GM12864 (cell line): Measurements from ENCODE around the gene STRIT1.

Experiments
- DNase-seq: peaks from one replicate; pipeline ENCODE4 v3.0.0-alpha.2; 2011; ENCODE audit warnings: low read depth
- H3K4me3 ChIP-seq: 2 replicates; pipeline ENCODE4 v1.5.1; 2011; ENCODE audit warnings: mild to moderate bottlenecking, low read depth, low read length, control low read depth
- TF ChIP-seq, protein P1 (sequence below): IDR thresholded peaks from 2 replicates; pipeline ENCODE4 v1.5.1; 2011; ENCODE audit warnings: low read depth, mild to moderate bottlenecking, moderate library complexity, low read length, control low read depth, inconsistent platforms; ENCODE audit errors: missing control alignments

Gene STRIT1

GRCh38 chr3:155304394-155304793 lies 10.9 kb upstream of the STRIT1 start:
- TF ChIP-seq, protein P1, sequence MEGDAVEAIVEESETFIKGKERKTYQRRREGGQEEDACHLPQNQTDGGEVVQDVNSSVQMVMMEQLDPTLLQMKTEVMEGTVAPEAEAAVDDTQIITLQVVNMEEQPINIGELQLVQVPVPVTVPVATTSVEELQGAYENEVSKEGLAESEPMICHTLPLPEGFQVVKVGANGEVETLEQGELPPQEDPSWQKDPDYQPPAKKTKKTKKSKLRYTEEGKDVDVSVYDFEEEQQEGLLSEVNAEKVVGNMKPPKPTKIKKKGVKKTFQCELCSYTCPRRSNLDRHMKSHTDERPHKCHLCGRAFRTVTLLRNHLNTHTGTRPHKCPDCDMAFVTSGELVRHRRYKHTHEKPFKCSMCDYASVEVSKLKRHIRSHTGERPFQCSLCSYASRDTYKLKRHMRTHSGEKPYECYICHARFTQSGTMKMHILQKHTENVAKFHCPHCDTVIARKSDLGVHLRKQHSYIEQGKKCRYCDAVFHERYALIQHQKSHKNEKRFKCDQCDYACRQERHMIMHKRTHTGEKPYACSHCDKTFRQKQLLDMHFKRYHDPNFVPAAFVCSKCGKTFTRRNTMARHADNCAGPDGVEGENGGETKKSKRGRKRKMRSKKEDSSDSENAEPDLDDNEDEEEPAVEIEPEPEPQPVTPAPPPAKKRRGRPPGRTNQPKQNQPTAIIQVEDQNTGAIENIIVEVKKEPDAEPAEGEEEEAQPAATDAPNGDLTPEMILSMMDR: no peak
- no peak overlapping the region for H3K4me3 ChIP-seq
- DNase-seq: no peak

GRCh38 chr3:155303540-155304097 lies 10.1 kb upstream of the STRIT1 start:
- no peak for DNase-seq
- TF ChIP-seq, protein P1: no peak
- H3K4me3 ChIP-seq: no peak overlapping the region

GRCh38 chr3:155302891-155303290 lies 9.4 kb upstream of the STRIT1 start:
- no peak for DNase-seq
- TF ChIP-seq, protein P1: no peak
- H3K4me3 ChIP-seq: no peak overlapping the region

DNA sequence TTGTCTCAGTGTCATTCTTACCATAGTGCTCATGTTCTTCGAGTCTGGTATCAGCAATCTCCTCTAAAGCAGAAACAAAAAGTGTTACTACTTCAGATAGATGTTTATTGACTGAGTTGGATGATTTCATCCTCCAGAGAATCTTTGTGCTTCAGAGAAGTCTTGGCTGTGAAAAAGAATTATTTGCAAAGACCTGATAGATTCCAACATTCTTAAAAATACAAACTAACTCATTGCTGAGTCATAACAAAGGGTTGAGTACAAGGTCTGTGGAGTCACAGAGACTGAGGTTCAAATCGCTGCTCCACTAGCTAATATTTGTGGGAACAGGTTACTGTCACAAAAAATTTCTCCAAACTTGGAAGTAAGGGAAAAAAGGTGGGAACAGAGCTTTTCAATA lies 9.0 kb upstream of the STRIT1 start:
- TF ChIP-seq, protein P1: no peak
- DNase-seq: no peak

GRCh38 chr3:155297100-155297499 lies 3.6 kb upstream of the STRIT1 start:
- no peak overlapping the region for H3K4me3 ChIP-seq
- no peak for DNase-seq
- TF ChIP-seq, protein P1: no peak

More for the DNA sequence above, 9.0 kb upstream of the STRIT1 start:
- H3K4me3 ChIP-seq: no peak overlapping the region

GRCh38 chr3:155296413-155296812 lies 2.9 kb upstream of the STRIT1 start:
- no peak overlapping the region for H3K4me3 ChIP-seq
- no peak for DNase-seq
- TF ChIP-seq, protein P1: no peak

DNA sequence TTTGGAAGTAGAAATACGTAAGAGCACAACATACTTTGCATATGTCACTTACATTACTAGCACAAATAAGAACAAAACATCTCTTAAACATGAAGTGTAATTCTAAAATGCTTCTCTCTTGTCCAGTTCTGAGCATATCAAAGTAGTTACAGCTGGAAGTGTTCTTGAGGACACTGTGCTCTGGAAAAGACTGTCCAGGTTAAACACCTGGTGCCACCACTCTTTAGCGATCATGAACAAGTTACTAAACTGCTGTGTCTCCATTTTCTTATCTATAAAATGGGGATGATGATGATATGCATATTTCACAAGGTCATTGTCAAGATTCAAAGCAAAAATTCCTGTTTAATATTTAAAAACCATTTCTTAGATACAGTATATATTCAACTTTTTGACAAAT lies 790 bp downstream of the STRIT1 start:
- H3K4me3 ChIP-seq: no peak overlapping the region
- DNase-seq: no peak
- TF ChIP-seq, protein P1: no peak
